SU-DHL-6 (cell line): ENCODE results near the gene LAMA2.

Experiments used
- H2AFZ ChIP-seq: fragments of 200-600 bp; sonication (generic); 2 replicates; pipeline ENCODE4 v1.6.1; 2014; ENCODE audit warnings: low read depth, mild to moderate bottlenecking, moderate library complexity, mixed read lengths, antibody characterized with exemption, low read length; ENCODE audit not compliant: severe bottlenecking
- H3F3A ChIP-seq: fragments of 200-600 bp; shearing (Covaris generic); 2 replicates; pipeline ENCODE4 v1.6.0; 2016; ENCODE audit warnings: antibody characterized with exemption, mild to moderate bottlenecking; ENCODE audit not compliant: insufficient read depth
- H3K27ac ChIP-seq: fragments of 200-600 bp; sonication (generic); 2 replicates; pipeline ENCODE4 v1.5.1; 2016; ENCODE audit warnings: low read depth, mild to moderate bottlenecking, low read length, moderate library complexity, mixed read lengths
- H3K27me3 ChIP-seq: fragments of 200-600 bp; sonication (generic), shearing (Covaris generic); 2 replicates; pipeline ENCODE4 v1.6.0; 2014; ENCODE audit warnings: mild to moderate bottlenecking, low read length
- H3K36me3 ChIP-seq: fragments of 200-600 bp; sonication (generic); 2 replicates; pipeline ENCODE4 v1.6.1; 2014; ENCODE audit warnings: mild to moderate bottlenecking, low read length, mixed read lengths
- H3K4me2 ChIP-seq: fragments of 300-600, 200-600 bp; shearing (Covaris generic), sonication (generic); 2 replicates; pipeline ENCODE4 v1.6.0; 2014; ENCODE audit warnings: low read length, low read depth, mild to moderate bottlenecking; ENCODE audit not compliant: poor library complexity, severe bottlenecking
- H3K4me3 ChIP-seq: fragments of 200-600 bp; sonication (generic); 2 replicates; pipeline ENCODE4 v1.5.1; 2014; ENCODE audit warnings: antibody characterized with exemption, low read length, mild to moderate bottlenecking, mixed read lengths; ENCODE audit not compliant: insufficient read depth, poor library complexity, severe bottlenecking
- H3K79me2 ChIP-seq: fragments of 200-600 bp; sonication (generic); 2 replicates; pipeline ENCODE4 v1.6.1; 2014; ENCODE audit warnings: mild to moderate bottlenecking, low read length, moderate library complexity; ENCODE audit not compliant: insufficient read depth
- H3K9ac ChIP-seq: fragments of 200-600 bp; sonication (generic); 2 replicates; pipeline ENCODE4 v1.7.0; 2014; ENCODE audit warnings: mild to moderate bottlenecking, low read length
- H3K9me2 ChIP-seq: fragments of 200-600 bp; sonication (generic); replicated peaks from 2 replicates; pipeline ENCODE4 v1.6.1; 2014; ENCODE audit warnings: low read length; ENCODE audit not compliant: insufficient read depth
- H3K9me3 ChIP-seq: fragments of 200-600 bp; sonication (generic); 2 replicates; pipeline ENCODE4 v1.6.1; 2014; ENCODE audit warnings: low read length, mixed read lengths; ENCODE audit not compliant: insufficient read depth
- H4K20me1 ChIP-seq: fragments of 200-600 bp; sonication (generic); 2 replicates; pipeline ENCODE4 v1.6.1; 2014; ENCODE audit warnings: low read depth, mild to moderate bottlenecking, antibody characterized with exemption, low read length, moderate library complexity, mixed read lengths
- CTCF ChIP-seq: fragments of 200-600 bp; sonication (generic); IDR thresholded peaks from one replicate; pipeline ENCODE4 v1.5.1; 2017; ENCODE audit warnings: antibody characterized with exemption, mild to moderate bottlenecking, low read length, moderate library complexity; ENCODE audit not compliant: insufficient read depth, poor library complexity, severe bottlenecking
- EZH2phosphoT487 ChIP-seq: fragments of 200-600 bp; sonication (generic), shearing (Covaris generic); conservative IDR thresholded peaks from 2 replicates; pipeline ENCODE4 v1.6.1; 2018; ENCODE audit warnings: mild to moderate bottlenecking, antibody characterized with exemption, low read length, moderate library complexity, mixed read lengths

Gene LAMA2

DNA sequence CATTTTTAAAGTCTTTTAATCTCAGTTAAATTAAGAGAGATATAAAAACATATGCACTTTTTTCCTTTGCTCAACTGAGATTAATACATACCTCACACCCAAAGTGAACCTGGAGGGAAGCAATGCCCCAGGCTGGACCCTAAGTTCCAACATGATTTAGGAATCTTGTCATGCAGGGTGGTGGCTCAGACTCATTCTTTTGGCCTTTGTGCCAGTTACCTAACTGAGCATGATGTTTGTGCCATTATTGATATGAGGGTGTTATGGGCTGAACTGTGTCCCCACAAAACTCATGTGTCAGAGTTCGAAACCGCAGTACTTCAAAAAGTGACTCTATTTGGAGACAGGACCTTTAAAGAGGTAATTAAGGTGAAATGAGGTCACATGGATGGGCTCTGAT lies 639.0 kb downstream of the LAMA2 start:
- H3K9me2 ChIP-seq, result no peaks in the 10 kb centered on the region
- H2AFZ ChIP-seq, result no peak overlapping the region
- no peaks in the 10 kb centered on the region for H3K36me3 ChIP-seq
- no peaks in the 10 kb centered on the region for H4K20me1 ChIP-seq
- TF ChIP-seq EZH2phosphoT487 (no peak), CTCF (no peak)
- H3K4me2 ChIP-seq, result no peak overlapping the region
- H3K9ac ChIP-seq, result no peak overlapping the region
- no peaks in the 10 kb centered on the region for H3K79me2 ChIP-seq
- H3K27me3 ChIP-seq, result no peaks in the 10 kb centered on the region
- no peaks in the 10 kb centered on the region for H3F3A ChIP-seq
- H3K4me3 ChIP-seq, result no peak overlapping the region
- no peak overlapping the region for H3K27ac ChIP-seq
- H3K9me3 ChIP-seq, result no peaks in the 10 kb centered on the region

DNA sequence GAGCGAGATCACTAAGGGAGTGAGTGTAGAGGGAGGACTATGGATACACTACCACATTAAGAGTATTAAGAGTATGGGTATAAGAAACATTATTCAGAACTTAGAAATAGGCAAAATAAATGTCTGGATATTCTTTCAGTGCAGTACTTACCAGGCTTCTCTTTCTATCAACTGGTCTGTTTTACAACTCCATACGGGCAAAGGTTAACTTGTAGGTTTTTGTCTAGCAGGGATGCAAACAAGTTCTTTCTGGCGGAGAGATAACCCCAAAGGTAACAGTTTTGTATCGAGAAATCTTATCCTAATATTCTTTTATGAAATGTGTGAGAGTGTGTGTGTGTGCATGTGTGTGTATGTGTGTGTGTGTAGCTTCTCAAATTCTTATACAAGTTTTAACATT lies 640.9 kb downstream of the LAMA2 start:
- Histone ChIP-seq H3F3A (no peaks in the 10 kb centered on the region), H3K27ac (no peak overlapping the region), H4K20me1 (no peaks in the 10 kb centered on the region), H3K9me2 (no peaks in the 10 kb centered on the region), H3K36me3 (no peaks in the 10 kb centered on the region), H3K4me3 (no peak overlapping the region), H3K9ac (no peak overlapping the region), H3K27me3 (no peaks in the 10 kb centered on the region), H2AFZ (no peak overlapping the region), H3K9me3 (no peaks in the 10 kb centered on the region), H3K79me2 (no peaks in the 10 kb centered on the region), H3K4me2 (no peak overlapping the region)
- TF ChIP-seq EZH2phosphoT487, result no peak
- no peak for TF ChIP-seq CTCF

GRCh38 chr6:129525055-129525454 lies 642.1 kb downstream of the LAMA2 start:
- H3K27me3 ChIP-seq, result no peaks in the 10 kb centered on the region
- no peak overlapping the region for H2AFZ ChIP-seq
- H3K9me2 ChIP-seq, result no peaks in the 10 kb centered on the region

More at GRCh38 chr6:129525055-129525454, 642.1 kb downstream of the LAMA2 start:
- TF ChIP-seq EZH2phosphoT487 (no peak), CTCF (no peak)
- Histone ChIP-seq H3F3A (no peaks in the 10 kb centered on the region), H3K79me2 (no peaks in the 10 kb centered on the region), H3K4me2 (no peak overlapping the region), H3K4me3 (no peak overlapping the region), H3K9me3 (no peaks in the 10 kb centered on the region), H3K27ac (no peak overlapping the region), H4K20me1 (no peaks in the 10 kb centered on the region), H3K36me3 (no peaks in the 10 kb centered on the region), H3K9ac (no peak overlapping the region)
